ENCODE results near the gene SMARCB1. TPM values are rescaled to one million over a fixed set of nuclear protein-coding genes. Genes with fewer than 3 reads are reported as not detected.

Gene SMARCB1
- total RNA-seq, 1 donor: 55.2 TPM

GRCh38 chr22:23801238-23801821 lies 14.6 kb downstream of the SMARCB1 start:
- no peak for TF ChIP-seq CTCF (IDR thresholded peaks at IDR 0.05; ENCODE audit: insufficient read depth, low read length)
- DNase-seq (ENCODE audit: low read depth): no peak

GRCh38 chr22:23801886-23802377 lies 15.2 kb downstream of the SMARCB1 start:
- H3K4me3 ChIP-seq (ENCODE audit: low read depth, low read length): no peak overlapping the region
- TF ChIP-seq CTCF (IDR thresholded peaks at IDR 0.05; ENCODE audit: insufficient read depth, low read length): no peak
- DNase-seq (ENCODE audit: low read depth): no peak

More at GRCh38 chr22:23801238-23801821, 14.6 kb downstream of the SMARCB1 start:
- H3K4me3 ChIP-seq (ENCODE audit: low read depth, low read length): no peak overlapping the region

- no peak for TF ChIP-seq CTCF (IDR thresholded peaks at IDR 0.05; ENCODE audit: insufficient read depth, low read length)
Measured at GRCh38 chr22:23803001-23803819, 16.4 kb downstream of the SMARCB1 start.

GRCh38 chr22:23804781-23805291 lies 18.1 kb downstream of the SMARCB1 start:
- DNase-seq (ENCODE audit: low read depth): no peak
- TF ChIP-seq CTCF (IDR thresholded peaks at IDR 0.05; ENCODE audit: insufficient read depth, low read length): no peak
- H3K4me3 ChIP-seq (ENCODE audit: low read depth, low read length): no peak overlapping the region

More at GRCh38 chr22:23803001-23803819, 16.4 kb downstream of the SMARCB1 start:
- no peak for DNase-seq (ENCODE audit: low read depth)
- H3K4me3 ChIP-seq (ENCODE audit: low read depth, low read length): no peak overlapping the region

GRCh38 chr22:23806837-23807236 lies 20.1 kb downstream of the SMARCB1 start:
- DNase-seq (ENCODE audit: low read depth): no peak
- H3K4me3 ChIP-seq (ENCODE audit: low read depth, low read length): no peak overlapping the region
- no peak for TF ChIP-seq CTCF (IDR thresholded peaks at IDR 0.05; ENCODE audit: insufficient read depth, low read length)

- no peak for DNase-seq (ENCODE audit: low read depth)
Measured at GRCh38 chr22:23812378-23812777, 25.6 kb downstream of the SMARCB1 start.

More at GRCh38 chr22:23812378-23812777, 25.6 kb downstream of the SMARCB1 start:
- TF ChIP-seq CTCF (IDR thresholded peaks at IDR 0.05; ENCODE audit: insufficient read depth, low read length): no peak
- no peak overlapping the region for H3K4me3 ChIP-seq (ENCODE audit: low read depth, low read length)
